Activated naive CD4-positive, alpha-beta T cell treated with anti-CD3 and anti-CD28 coated beads, Interleukin-2, amount 50 U/mL, for 16 hours (primary cell): ENCODE data around the gene LRRC7.

Experiments
- DNase-seq: peaks from one replicate; pipeline ENCODE4 v3.0.0-alpha.2; 2020

LRRC7 gene

DNA sequence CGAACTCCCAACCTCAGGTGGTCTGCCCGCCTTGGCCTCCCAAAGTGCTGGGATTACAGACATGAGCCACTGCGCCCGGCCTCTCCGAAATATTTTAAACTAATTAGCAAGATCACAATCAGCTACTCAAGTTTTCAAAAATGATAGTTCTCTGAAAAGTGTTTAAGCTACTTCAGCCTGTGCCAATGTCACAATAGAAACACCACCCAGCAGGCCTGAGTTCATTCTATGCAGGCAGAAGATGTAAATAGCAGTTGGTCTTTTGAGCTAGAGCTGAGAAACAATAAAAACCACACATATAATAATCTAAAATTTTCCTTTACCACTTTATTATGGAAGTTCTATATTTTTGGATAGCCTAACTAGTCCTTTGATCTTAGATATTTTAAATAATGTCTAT lies 541.5 kb downstream of the LRRC7 start:
- DNase-seq: no peak

DNA sequence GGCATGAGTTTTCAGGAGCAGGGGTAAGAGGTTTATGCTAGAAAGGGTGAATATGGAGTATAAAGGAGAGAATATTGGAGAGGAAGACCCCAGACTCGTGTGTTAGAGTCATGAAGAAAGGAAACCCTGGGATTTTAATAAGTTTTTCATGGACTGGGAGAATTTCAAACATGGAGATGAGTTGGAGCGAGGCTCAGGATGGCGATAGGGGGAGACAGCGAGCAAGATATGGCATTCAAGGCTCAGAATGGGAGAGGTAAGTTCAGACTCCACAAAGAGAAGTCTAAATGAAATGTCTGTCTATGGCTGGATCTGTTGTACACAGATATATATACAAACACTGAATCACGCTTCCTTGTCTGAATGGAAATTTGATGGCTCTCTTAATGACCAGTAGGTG lies 545.1 kb downstream of the LRRC7 start:
- no peak for DNase-seq

DNA sequence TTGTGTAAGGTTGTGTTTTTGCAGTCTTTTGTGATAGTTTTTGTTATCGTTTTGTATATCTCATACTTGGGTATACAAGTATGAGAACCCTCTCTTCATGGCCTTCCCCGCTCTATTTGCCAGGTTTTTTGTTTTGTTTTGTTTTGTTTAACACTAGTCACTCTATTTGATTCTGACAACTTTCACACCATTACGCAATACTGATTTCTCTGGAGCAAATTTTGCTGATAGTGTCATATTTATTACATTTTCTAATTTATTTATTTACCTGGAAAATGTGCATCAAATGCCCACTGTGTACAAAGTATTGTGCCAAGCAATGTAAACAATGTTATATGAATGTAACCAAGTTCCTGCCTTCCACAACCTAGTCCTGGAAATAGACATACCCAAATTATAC lies 547.6 kb downstream of the LRRC7 start:
- no peak for DNase-seq

DNA sequence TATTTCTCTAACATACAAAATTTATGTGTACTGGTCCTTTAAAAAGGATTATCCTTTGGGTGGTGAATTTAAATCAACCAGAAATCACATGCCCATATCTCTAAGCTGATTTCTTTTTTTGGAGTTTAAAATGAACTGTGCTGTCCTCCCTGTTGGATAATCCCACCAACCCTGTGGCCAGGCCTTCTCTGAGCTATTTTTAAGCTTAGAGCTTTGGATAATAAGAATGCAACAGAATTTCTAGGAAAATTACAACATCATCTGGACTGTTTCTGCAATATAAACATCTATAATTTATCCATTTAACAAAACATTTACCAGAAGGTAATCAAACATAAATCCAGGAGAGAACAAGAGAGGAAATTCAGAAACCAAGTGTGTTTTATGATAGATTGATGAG lies 549.3 kb downstream of the LRRC7 start:
- no peak for DNase-seq

DNA sequence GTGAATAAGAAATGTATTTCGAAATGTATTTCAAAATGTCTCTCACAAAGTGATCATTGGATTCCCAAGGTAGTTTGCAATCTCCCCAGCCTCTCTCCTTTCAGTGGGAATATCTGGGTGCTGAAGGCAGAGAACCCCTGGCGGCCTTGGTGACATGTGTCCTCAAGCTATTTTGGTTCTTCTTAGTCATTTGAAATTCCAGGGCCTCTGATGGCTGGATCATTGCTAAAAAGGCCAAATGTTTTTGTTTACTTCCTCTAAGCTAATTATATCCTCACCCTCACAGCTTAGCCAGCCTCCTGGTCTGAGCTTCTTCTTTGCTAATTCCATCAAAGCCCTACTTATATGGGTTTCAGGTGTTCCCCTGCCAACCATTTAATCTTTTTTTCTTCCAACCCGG lies 566.4 kb downstream of the LRRC7 start:
- no peak for DNase-seq

DNA sequence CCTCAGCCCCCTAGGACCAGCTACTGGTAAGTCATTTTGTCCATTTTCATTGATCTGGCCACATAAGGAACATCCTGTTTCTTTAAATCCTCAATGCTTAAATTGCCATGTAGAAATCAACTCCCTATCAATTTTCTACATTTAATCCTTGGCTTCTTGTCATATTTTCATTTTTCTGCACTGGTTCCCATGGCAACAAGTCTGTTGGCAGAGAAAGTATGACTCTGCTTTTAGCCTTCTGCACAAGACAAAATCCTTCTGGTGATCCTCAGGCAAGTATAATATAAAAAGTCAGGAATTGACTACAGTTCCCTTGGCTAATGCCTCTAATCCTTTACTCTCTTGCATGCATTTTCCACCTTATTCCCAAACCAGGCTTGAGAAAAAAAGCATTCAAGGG lies 572.6 kb downstream of the LRRC7 start:
- DNase-seq: no peak

DNA sequence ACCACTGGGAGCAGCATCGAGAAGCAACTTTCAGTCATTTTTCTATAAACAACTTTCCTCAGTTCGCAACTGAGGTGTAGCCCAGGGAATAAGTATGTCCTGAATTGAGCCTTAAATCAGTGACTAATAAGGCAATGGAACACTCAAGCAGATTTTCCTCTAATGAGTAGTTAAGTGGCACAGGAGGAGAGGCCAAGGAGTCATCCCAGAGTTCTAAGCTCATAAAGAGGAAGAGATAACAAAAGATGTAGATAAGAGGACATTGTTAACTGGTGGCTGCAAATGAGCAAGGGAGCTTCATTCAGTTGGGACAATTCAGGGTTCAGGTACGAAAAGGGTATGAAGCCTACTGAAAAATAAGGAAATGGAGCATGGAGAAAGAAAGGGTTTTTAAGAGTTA lies 573.2 kb downstream of the LRRC7 start:
- DNase-seq: no peak

DNA sequence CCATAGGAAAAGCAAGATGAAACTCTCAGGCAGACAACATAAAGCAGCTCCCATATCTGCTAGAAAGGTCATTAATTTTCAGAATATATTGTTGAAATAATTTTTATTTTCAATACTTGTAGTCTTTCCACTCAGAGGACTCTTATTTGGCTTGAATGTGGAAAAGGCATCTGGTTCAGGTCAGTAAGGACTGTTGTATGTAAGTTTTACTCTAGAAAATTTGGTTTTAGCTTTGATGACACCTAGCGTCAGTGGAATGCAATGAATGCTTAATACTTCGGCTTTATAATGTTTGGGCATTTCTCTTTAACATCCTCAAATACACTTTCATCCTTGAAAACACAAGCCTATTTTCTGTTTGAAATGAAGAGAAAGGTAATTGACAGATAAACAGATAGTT lies 574.4 kb downstream of the LRRC7 start:
- DNase-seq: no peak

DNA sequence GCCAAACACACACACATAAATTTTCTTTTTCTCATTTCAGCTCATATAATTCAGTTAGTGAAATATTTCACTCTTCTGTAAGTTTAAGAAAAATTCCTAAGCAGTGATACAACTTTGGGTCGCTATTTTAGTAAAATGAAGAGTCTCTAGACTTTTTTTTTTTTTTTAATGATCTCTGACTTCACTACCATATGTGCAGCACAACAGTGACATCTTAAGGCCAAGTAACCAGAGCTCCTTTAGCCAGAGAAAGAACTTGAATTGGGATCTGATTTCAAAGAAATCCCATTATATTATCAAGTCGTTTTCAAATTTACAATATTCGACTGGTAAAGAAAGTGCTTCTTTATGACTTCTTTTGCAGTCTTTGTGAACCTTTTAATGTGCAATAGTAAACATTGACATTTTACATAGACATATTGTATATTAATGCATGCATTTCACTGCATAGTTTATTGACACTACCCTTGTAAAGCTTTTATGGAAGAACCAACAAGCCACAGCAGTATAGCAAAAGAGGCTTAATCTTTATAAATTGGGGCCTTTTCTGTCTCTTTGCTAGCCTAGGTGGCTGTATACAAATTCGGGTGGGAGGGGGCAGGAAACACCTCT lies 575.4 kb downstream of the LRRC7 start:
- DNase-seq: no peak

DNA sequence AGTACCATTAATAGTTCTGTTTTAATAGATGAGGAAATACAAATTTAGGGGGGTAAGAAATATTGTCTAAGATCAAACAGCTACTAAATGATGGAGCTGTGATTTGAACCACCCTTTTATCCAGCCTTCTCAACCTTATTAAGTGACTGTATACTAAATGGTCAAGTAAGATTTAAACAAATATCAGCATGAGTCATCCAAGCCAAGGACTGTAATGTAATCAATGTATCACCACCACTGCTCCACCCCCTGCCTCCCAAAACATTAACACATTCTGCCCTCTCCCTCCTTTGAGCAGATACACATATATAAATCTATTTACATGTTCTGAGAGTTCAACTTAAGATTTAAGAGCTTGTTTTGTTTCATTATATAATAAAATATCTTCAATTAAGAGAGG lies 578.8 kb downstream of the LRRC7 start:
- no peak for DNase-seq

DNA sequence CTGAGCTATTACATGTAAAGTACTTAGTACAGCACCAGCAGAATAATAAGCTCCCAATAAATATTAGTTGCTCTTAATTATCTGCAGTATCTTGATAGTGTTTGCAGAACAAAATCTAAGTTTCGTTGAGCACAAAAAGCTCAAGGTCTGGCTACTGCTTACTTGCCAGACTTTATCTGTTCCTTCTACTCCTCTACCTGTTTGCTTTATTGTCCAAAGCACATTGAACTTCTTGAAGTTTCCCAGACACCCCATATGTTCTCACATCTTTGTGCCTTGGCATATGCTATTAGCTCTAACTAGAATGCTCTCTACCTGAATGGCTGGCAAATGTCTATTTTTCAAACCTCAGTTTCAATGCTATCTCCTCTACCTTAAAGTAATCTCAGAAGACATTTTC lies 582.7 kb downstream of the LRRC7 start:
- no peak for DNase-seq

DNA sequence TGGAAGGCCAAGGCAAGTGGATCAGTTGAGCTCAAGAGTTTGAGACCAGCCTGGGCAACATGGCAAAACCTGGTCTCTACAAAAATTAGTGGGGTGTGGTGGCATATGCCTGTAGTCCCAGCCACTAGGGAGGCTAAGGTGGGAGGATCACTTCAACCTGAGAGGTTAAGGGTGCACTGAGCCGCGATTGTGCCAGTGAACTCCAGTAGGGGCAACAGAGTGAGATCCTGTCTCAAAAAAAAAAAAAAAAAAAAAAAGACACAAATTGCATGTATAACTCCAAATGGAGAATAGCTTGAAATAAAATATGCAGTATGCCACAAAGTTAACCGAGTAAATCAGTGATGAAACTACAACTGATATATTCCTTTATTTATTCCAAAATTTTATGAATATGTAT lies 586.0 kb downstream of the LRRC7 start:
- DNase-seq: no peak

DNA sequence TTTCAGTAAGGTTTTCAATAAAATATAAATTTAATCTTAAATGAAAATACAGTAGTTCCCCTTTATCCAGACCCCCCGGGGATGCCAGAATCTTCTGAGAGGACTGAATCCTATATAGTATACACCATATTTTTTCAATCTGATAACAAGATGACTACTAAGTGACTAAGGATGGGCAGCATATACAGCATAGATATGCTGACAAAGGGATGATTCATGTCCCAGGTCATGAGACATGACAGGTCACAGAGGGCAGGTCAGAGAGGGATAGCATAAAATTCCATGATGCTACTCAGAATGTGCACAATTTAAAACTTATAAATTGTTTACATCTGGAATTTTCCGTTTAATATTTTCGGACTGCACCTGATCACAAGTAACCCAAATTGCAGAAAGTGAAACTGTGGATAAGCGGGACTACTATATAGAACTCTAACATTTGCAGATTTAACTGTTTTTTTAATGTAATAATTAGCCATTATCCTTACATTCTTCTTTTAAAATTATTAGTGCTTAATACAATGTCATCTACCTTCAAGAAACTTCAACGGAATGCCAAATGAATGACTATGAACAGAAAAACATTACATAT lies 588.9 kb downstream of the LRRC7 start:
- no peak for DNase-seq

DNA sequence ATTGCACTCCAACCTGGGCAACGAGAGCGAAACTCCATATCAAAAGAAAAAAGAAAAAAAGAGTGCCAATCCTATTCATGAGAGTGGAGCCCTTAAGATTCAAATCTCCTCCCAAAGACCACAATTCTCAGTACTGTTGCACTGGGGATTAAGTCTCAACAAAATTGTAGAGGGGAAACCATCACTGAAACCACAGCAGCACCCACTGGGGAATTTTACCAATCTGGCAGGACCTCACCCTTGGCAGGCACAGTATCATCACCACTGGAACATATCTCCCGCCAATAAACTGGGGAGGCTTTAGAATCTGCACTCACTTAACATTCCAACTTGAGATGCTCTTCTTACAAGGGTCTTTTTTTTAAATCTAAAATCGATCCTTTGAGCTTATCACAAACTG lies 596.6 kb downstream of the LRRC7 start:
- no peak for DNase-seq

DNA sequence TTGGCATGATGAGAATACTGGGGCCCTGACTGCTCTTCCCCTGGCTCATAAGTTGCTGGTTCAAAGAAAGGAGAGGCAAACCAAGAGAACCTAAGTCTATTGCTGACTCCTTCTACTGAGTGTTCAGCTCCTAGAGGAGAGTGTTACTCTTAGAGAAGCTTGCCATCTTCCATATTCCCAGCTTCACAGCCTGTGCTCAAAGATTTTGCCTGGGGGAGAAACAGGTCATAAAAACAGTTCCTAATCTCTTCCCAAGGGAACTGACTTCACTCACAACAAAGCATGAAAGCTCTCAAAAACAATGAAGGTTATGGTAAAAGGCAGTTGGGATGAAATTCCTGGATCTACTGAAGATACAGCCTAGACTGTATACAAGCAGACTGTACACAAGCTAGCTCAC lies 600.6 kb downstream of the LRRC7 start:
- no peak for DNase-seq

DNA sequence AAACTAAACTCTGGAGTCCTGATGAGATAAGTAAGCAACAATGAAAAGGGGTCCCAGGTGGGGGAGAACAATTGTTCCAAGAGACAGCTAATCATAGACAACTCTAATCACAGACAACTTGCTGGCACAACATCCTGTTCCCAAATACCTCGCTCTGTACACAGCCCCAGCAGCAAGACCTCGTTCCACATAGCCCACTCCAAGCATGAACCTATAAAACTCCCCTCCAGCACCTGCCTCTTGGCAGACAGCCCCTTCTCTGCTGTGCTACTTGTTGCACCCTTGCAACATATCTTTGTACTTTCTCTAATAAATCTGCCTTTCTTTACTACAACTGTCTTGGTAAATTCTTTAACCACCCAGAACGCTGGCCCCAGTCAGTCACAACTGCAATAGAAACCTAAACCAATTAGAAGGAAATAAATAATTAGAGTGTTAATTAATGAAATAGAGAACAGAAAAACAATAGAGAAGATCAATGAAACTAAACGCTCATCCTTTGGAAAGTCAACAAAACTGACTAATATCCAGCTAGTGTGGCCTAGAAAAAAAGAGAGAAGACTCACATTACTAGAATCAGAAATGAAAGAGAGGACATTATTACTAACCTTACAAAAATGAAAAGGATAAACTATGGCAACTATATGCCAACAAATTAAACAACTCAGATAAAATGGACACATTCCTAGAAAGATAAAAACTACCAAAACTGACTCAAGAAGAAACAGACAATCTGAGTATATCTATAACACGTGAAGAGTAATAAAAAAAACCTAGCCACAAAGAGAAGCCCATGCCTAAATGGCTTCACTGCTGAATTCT lies 601.5 kb downstream of the LRRC7 start:
- DNase-seq: no peak

DNA sequence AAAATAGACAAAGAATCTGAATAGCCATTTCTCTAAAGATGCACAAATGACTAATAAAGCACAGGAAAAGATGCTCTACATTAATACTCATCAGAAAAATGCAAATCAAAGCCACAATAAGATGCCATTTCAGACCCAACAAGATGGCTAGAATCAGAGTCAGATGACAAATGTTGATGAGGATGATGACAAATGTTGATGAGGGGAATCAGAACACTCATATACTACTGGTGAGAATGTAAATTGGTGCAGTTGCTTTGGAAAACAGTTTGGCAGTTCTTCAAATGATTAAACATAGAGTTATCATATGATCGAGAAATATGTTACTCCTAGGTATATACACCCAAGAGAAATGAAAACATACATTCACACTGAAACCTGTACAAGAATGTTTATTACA lies 603.8 kb downstream of the LRRC7 start:
- DNase-seq: no peak
